GM12872 (cell line): ENCODE data around the gene ITGA8.

Experiments
- CTCF ChIP-seq: IDR thresholded peaks from 3 replicates; pipeline ENCODE4 v1.5.1; 2011; ENCODE audit warnings: low read depth, mild to moderate bottlenecking, low read length, moderate library complexity; ENCODE audit not compliant: insufficient read depth

Gene ITGA8

GRCh38 chr10:15609246-15609645, 110.5 kb downstream of the ITGA8 start:
- no peak for TF ChIP-seq CTCF

- no peak for TF ChIP-seq CTCF
These were observed 113.3 kb downstream of the ITGA8 start for GRCh38 chr10:15606377-15606776.

- no peak for TF ChIP-seq CTCF
These were observed 113.9 kb downstream of the ITGA8 start for GRCh38 chr10:15605740-15606369.

- TF ChIP-seq CTCF, result no peak
These were observed 116.2 kb downstream of the ITGA8 start for GRCh38 chr10:15603446-15604011.

GRCh38 chr10:15601819-15602218, 117.9 kb downstream of the ITGA8 start:
- TF ChIP-seq CTCF, result no peak

- no peak for TF ChIP-seq CTCF
These were observed 124.5 kb downstream of the ITGA8 start for GRCh38 chr10:15595260-15595659.

- no peak for TF ChIP-seq CTCF
These were observed 127.8 kb downstream of the ITGA8 start for GRCh38 chr10:15591937-15592336.
